Heart right ventricle (tissue), 16 donors: ENCODE data around the gene MED10. TPM values are rescaled to one million over a fixed set of nuclear protein-coding genes. Genes with fewer than 3 reads are reported as not detected.

ENCODE experiments used
- ATAC-seq, 8 donors: fragments of 200-7000 bp; cut with Tn5 transposase; one replicate each; pipeline ENCODE4 v1.9.1; 2020; ENCODE audit warnings: mild to moderate bottlenecking in 8 of 8, moderate library complexity in 8 of 8, moderate number of reproducible peaks in 1 of 8
- DNase-seq, 2 donors: peaks; one replicate each; pipeline ENCODE4 v3.0.0-alpha.2; 2020
- H3K27ac ChIP-seq, 10 donors: fragments of 200-600 bp; sonication (generic) in 2 of 10; one replicate each; pipeline versions ENCODE4 v1.5.0 to v1.8.0; 2020 to 2022; ENCODE audit warnings: mild to moderate bottlenecking in 3 of 10
- H3K27me3 ChIP-seq, 7 donors: fragments of 200-600 bp; one replicate each; pipeline ENCODE4 v1.8.0; 2021 to 2022; ENCODE audit warnings: mild to moderate bottlenecking in 2 of 7
- H3K36me3 ChIP-seq, 9 donors: fragments of 200-600 bp; sonication (generic) in 1 of 9; one replicate each; pipeline versions ENCODE4 v1.5.0 to v1.8.0; 2020 to 2022; ENCODE audit warnings: mild to moderate bottlenecking in 2 of 9
- H3K4me1 ChIP-seq, 9 donors: fragments of 200-600 bp; sonication (generic) in 1 of 9; one replicate each; pipeline versions ENCODE4 v1.5.0 to v1.8.0; 2020 to 2022; ENCODE audit warnings: mild to moderate bottlenecking in 4 of 9
- H3K4me3 ChIP-seq, 10 donors: fragments of 200-600 bp; sonication (generic) in 2 of 10; one replicate each; pipeline versions ENCODE4 v1.5.0 to v1.8.0; 2020 to 2022; ENCODE audit warnings: mild to moderate bottlenecking in 7 of 10, moderate library complexity in 2 of 10
- H3K9me3 ChIP-seq, 11 donors: fragments of 200-600 bp in 10 of 11; sonication (generic) in 2 of 11; one replicate each; pipeline versions ENCODE4 v1.5.0 to v1.8.0; 2013 to 2022; ENCODE audit warnings: mild to moderate bottlenecking in 2 of 11, control low read depth in 1 of 11, moderate library complexity in 1 of 11
- WGBS, 2 donors: extraction: QIAGEN DNeasy Blood & Tissue Kit; methylation state at CpG; one replicate each; pipeline ENCODE4 v1.1.7; 2013; ENCODE audit warnings: inconsistent platforms in 1 of 2; 5-methylcytosine and 5-hydroxymethylcytosine counted together
- intact Hi-C, 10 donors: fragments of 100-400 bp; cut with DNase I; formaldehyde crosslinking; loops; one replicate each; pipeline versions ENCODE4 v1.11.1 to v1.14.2; 2022
- polyA plus RNA-seq, 2 donors: library from polyadenylated mRNA; stranded (reverse); fragments of 200-250 nt; gene quantifications; one replicate each; pipeline ENCODE4 v1.2.3, GENCODE V29; 2013
- total RNA-seq, 10 donors: library from RNA; stranded (reverse); fragmentation: NEBNext Ultra II Directional in 3 of 10; extraction: Animal tissue kit (Norgen Biotek cat#: 25700) in 3 of 10; gene quantifications; one replicate each; pipeline versions ENCODE4 v1.2.1 to v1.2.4, GENCODE V29; 2021 to 2023
- TF ChIP-seq, protein P1 (sequence below), 9 donors: fragments of 200-600 bp; sonication (generic) in 2 of 9; IDR thresholded peaks; one replicate each; pipeline versions ENCODE4 v1.5.0 to v1.8.0; 2021 to 2022; ENCODE audit warnings: antibody characterized with exemption in 9 of 9, mild to moderate bottlenecking in 5 of 9, moderate library complexity in 1 of 9
- donor health status: Arrhythmogenic right ventricular cardiomyopathy.
- donor health status: ischemic (EF 13 %, LVEDD 7.1; RV severe dilation, severe dysfunction).
- donor health status: healthy with polysubstance abuse.
- donor health status: DM: no; HTN: yes; CAD: no.
- donor health status: DM: no; HTN: no; CAD: no.
- donor health status: ischemic (EF 25% LVEDD 6.9; RV normal size, moderate dysfunction).
- donor health status: ischemic (EF 25% LVEDD 5.7; RV mildly dilated, moderate dysfunction).
- donor health status: healthy.
- donor health status: DM: yes; HTN: yes; CAD: no.
- donor health status: Ischemic cardiomyopathy.
- donor health status: ischemic (EF 35%, LVEDD 5.7; RV mildly dilated, moderate dysfunction).
- donor health status: nonischemic (EF 11% LVEDD 7.7; RV severe dilation, severe dysfunction).
- donor health status: DM: yes; HTN: yes; CAD: no.
- donor health status: PGD.
- donor health status: ischemic (EF 29% LVEDD 5.4; RV normal size, mild dysfunction).
- donor health status: nonischemic (EF 23%, LVEDD 6.1; RV moderate dilation, normal function).

The MED10 gene
- total and polyA plus RNA-seq, 12 donors, result 15.3 to 45.4 (median 22.8) TPM

DNA sequence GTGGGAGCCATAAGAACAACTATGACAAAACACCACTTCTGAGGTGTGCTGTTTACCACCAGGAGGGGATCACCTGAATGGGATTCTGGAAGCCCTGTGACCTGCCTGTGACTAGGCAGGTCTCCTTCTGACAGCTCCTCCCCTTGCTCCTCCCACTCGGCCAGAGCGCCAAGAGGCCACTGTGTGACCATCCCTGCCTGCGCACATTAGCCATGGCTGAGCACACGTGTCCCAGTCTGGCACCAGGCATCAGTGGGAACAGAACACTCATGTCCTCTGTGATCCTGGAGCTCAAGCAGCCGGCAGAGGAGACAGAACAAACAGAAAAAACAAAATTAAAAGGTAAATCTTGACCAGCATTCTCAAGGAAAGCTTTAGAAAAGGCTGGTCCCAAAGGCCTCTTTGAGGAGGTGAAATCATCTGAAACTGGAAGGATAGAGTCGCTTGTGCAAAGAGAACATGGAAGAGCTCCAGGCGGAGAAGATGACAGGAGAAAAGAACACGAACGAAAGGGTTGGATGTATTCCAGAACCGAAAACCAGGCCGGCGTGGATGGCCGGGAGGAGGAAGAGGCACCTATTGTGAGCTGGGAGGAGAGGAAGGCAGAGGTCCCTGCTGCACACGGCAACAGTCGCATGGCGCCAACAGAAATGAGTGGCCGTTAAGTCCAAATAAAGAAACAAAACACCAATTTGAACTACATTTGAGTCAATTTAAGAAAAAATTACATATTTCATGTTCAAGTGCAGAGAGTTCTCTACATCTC lies 5.1 kb downstream of the MED10 start:
- TF ChIP-seq, protein P1, sequence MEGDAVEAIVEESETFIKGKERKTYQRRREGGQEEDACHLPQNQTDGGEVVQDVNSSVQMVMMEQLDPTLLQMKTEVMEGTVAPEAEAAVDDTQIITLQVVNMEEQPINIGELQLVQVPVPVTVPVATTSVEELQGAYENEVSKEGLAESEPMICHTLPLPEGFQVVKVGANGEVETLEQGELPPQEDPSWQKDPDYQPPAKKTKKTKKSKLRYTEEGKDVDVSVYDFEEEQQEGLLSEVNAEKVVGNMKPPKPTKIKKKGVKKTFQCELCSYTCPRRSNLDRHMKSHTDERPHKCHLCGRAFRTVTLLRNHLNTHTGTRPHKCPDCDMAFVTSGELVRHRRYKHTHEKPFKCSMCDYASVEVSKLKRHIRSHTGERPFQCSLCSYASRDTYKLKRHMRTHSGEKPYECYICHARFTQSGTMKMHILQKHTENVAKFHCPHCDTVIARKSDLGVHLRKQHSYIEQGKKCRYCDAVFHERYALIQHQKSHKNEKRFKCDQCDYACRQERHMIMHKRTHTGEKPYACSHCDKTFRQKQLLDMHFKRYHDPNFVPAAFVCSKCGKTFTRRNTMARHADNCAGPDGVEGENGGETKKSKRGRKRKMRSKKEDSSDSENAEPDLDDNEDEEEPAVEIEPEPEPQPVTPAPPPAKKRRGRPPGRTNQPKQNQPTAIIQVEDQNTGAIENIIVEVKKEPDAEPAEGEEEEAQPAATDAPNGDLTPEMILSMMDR (IDR thresholded peaks at IDR 0.05), result no peak
- DNase-seq, result peak in 1 of 2 donors; percentile 2
- WGBS, 2 donors, result 75 to 80% methylated on average over 17 of the region's 17 CpGs
- Histone ChIP-seq H3K27ac (peak overlapping the region in 2 of 10 donors; percentile 40 to 55), H3K36me3 (peaks cover 8 to 90% (median 66%) of the 10 kb centered on the region in 9 donors), H3K27me3 (no peaks in the 10 kb centered on the region), H3K4me3 (no peak overlapping the region), H3K9me3 (no peaks in the 10 kb centered on the region), H3K4me1 (peaks cover 5 to 29% (median 15%) of the 10 kb centered on the region in 9 donors)
- ATAC-seq, result no peak
- intact Hi-C loops, result loop anchor here in 5 of 10 donors (10.0 kb wide), 4 partner anchors 72 to 878 kb away; partner anchors contain the start of gene UBE2QL1 (in 1 of the 5)

GRCh38 chr5:6372251-6373080 lies 5.9 kb downstream of the MED10 start:
- DNase-seq, result peak in 1 of 2 donors; percentile 18
- peaks cover 8 to 98% (median 66%) of the 10 kb centered on the region in 9 donors for H3K36me3 ChIP-seq
- intact Hi-C loops, result loop anchor here in 5 of 10 donors (10.0 kb wide), 4 partner anchors 72 to 878 kb away; partner anchors contain the start of gene UBE2QL1 (in 1 of the 5)
- TF ChIP-seq, protein P1 (IDR thresholded peaks at IDR 0.05), result no peak
- H3K4me3 ChIP-seq, result no peak overlapping the region
- WGBS, 2 donors, result 70 to 76% methylated on average over 23 of the region's 23 CpGs
- peak; percentile 26 to 91 (median 60) for ATAC-seq
- no peaks in the 10 kb centered on the region for H3K9me3 ChIP-seq
- peaks cover 3 to 24% (median 13%) of the 10 kb centered on the region in 9 donors for H3K4me1 ChIP-seq
- no peaks in the 10 kb centered on the region for H3K27me3 ChIP-seq
- H3K27ac ChIP-seq, result peak overlapping the region in 2 of 10 donors; percentile 40 to 55

- WGBS, 2 donors, result 97% methylated on average over 19 of the region's 19 CpGs
- intact Hi-C loops, result loop anchor here in 5 of 10 donors (10.0 kb wide), 4 partner anchors 74 to 876 kb away; partner anchors contain the start of gene UBE2QL1 (in 1 of the 5)
Observed at GRCh38 chr5:6371079-6371810, 7.1 kb downstream of the MED10 start.

More at GRCh38 chr5:6371079-6371810, 7.1 kb downstream of the MED10 start:
- H3K27ac ChIP-seq, result no peak overlapping the region
- H3K27me3 ChIP-seq, result no peaks in the 10 kb centered on the region
- DNase-seq (peak in 1 of 2 donors; percentile 1), ATAC-seq (no peak)
- H3K9me3 ChIP-seq, result no peaks in the 10 kb centered on the region
- H3K36me3 ChIP-seq, result peaks cover 8 to 100% (median 65%) of the 10 kb centered on the region in 9 donors
- H3K4me3 ChIP-seq, result no peak overlapping the region
- peaks cover 0 to 12% (median under 1%) of the 10 kb centered on the region in 9 donors for H3K4me1 ChIP-seq
- TF ChIP-seq, protein P1 (IDR thresholded peaks at IDR 0.05), result no peak
